Adipocyte (in vitro differentiated cells): ENCODE results near the gene ADSL.

Experiments used
- DNase-seq: peaks from one replicate; pipeline ENCODE4 v3.0.0-alpha.2; 2015; ENCODE audit warnings: low read depth
- H3K27me3 ChIP-seq: replicated peaks from 2 replicates; pipeline ENCODE4 v1.7.0; 2013; ENCODE audit warnings: mild to moderate bottlenecking, low read length, moderate library complexity; ENCODE audit not compliant: control insufficient read depth, insufficient read depth
- H3K36me3 ChIP-seq: 2 replicates; pipeline ENCODE4 v1.7.0; 2013; ENCODE audit warnings: low read length, mild to moderate bottlenecking, moderate library complexity; ENCODE audit not compliant: control insufficient read depth, insufficient read depth, severe bottlenecking
- H3K4me1 ChIP-seq: 2 replicates; pipeline ENCODE4 v1.7.0; 2013; ENCODE audit warnings: mild to moderate bottlenecking, low read length, moderate library complexity; ENCODE audit not compliant: control insufficient read depth, insufficient read depth
- H3K4me3 ChIP-seq: 2 replicates; pipeline ENCODE4 v1.7.0; 2013; ENCODE audit warnings: mild to moderate bottlenecking, low read length, moderate library complexity
- H3K9ac ChIP-seq: 2 replicates; pipeline ENCODE4 v1.7.0; 2013; ENCODE audit warnings: mild to moderate bottlenecking, low read length, moderate library complexity
- H3K9me3 ChIP-seq: 2 replicates; pipeline ENCODE4 v1.7.0; 2013; ENCODE audit warnings: mild to moderate bottlenecking, low read length, moderate library complexity; ENCODE audit not compliant: control insufficient read depth

Gene ADSL

DNA sequence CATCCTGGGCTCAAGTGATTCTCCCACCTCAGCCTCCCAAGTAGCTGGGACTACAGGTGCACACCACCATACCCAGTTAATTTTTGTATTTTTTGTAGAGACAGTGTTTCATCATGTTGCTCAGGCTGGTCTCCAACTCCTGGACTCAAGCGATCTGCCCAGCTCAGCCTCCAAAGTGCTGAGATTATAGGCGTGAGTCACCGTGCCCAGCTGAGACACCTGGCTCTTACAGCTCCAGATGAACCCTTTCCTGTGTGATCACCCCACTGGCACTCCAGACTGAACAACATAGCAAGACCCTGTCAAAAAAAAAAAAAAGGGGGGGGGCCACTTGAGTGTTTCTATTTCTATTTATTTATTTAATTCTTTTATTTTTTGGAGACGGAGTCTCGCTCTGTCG, 1.0 kb upstream of the ADSL start:
- H3K9me3 ChIP-seq = no peaks in the 10 kb centered on the region
- H3K27me3 ChIP-seq = no peaks in the 10 kb centered on the region
- peaks cover 8% of the 10 kb centered on the region for H3K36me3 ChIP-seq
- peaks cover 20% of the 10 kb centered on the region for H3K4me1 ChIP-seq
- H3K4me3 ChIP-seq = peak overlapping the region; percentile 89
- H3K9ac ChIP-seq = peak overlapping the region; percentile 93
- no peak for DNase-seq

DNA sequence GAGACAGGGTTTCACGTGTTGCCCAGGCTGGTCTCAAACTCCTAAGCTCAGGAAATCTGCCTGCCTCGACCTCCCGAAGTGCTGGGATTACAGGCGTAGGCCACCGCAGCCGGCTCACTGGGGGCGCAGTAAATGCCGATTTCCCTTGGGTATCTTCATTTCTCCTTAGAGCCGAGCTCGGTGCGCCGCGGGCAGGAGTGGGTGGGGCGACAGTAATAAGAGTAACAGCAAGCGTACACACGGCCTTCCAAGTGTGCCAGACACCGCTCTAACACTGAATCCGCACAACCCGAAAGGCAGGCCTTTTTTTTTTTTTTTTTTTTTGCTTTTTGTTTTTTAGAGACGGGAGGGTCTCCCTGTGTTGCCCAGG, 500 bp upstream of the ADSL start:
- DNase-seq = peak; percentile 75
- Histone ChIP-seq H3K27me3 (no peaks in the 10 kb centered on the region), H3K4me1 (peaks cover 20% of the 10 kb centered on the region), H3K4me3 (peak overlapping the region; percentile 89), H3K36me3 (peaks cover 14% of the 10 kb centered on the region), H3K9me3 (no peaks in the 10 kb centered on the region), H3K9ac (peak overlapping the region; percentile 93)

DNA sequence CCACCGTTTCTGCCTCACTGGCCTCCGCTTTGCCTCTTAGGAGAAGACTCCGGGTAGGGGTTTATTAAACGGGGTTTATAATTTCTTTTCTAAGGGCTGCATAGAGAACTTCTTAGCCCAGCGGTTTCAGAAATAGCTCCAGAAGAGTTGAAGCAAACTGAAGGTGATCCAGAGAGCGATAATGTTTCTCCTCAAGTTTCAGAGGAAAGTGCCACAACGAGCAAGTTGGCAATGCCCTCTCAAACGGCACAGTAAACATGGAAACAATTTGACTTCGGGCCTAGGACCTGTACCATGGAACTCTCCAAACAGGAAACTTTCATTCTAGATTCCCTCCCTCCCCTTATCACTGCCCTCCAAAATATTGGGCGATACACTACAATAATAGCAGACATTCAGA, 1.0 kb downstream of the ADSL start:
- DNase-seq = no peak
- Histone ChIP-seq H3K36me3 (peaks cover 25% of the 10 kb centered on the region), H3K4me3 (peak overlapping the region; percentile 89), H3K27me3 (no peaks in the 10 kb centered on the region), H3K9me3 (no peaks in the 10 kb centered on the region), H3K4me1 (peaks cover 20% of the 10 kb centered on the region), H3K9ac (peak overlapping the region; percentile 93)

DNA sequence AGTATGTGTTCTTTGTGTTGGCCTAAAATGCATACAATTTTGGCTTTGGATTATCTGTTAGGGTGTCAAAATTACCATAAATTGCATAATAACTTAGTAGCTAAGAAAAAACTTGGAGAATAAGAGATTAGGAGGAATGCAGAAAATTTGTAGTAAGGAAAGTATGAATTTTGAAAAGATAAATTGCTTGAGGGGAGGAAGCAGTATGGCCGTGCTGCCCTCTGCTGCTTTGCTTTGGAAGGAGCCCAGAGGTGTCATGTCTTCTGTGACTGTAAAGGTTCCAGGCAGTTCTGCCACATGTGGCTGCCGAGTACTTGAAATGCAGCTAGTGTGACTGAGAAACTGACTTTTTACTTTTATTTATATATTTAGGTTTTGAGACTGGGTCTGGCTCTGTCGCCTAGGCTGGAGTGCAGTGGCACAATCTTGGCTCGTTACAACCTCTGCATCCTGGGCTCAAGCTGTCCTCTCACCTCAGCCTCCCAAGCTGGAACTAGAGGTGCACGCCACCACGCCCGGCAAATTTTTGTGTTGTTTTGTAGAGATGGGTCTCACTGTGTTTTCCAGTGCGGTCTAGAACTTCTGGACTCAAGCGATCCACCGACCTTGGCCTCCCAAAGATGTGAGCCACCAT, 1.8 kb downstream of the ADSL start:
- Histone ChIP-seq H3K4me1 (peaks cover 20% of the 10 kb centered on the region), H3K27me3 (no peaks in the 10 kb centered on the region), H3K36me3 (peaks cover 34% of the 10 kb centered on the region), H3K9me3 (no peaks in the 10 kb centered on the region), H3K4me3 (peak overlapping the region; percentile 89), H3K9ac (peak overlapping the region; percentile 93)
- DNase-seq = peak; percentile 80

DNA sequence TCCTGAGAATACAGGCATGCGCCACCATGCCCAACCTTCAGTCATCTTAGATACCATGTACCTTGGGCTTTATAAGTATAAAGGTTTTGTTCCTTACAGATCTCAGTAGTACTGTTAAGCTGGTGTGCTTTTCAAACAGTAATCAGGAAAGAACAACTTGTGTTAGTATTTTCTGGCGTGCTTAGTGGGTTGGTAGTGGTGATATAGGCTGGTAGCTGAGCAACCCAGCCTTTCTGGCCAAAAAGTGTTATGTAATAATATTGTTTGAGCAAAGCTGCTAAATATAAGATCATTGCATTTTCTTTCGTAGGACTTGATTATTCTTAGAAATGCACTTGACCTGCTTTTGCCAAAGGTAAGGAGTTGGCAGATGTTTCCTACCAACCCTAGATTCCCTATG, 6.5 kb downstream of the ADSL start:
- Histone ChIP-seq H3K4me3 (no peak overlapping the region), H3K36me3 (peaks cover 63% of the 10 kb centered on the region)
- no peak for DNase-seq

DNA sequence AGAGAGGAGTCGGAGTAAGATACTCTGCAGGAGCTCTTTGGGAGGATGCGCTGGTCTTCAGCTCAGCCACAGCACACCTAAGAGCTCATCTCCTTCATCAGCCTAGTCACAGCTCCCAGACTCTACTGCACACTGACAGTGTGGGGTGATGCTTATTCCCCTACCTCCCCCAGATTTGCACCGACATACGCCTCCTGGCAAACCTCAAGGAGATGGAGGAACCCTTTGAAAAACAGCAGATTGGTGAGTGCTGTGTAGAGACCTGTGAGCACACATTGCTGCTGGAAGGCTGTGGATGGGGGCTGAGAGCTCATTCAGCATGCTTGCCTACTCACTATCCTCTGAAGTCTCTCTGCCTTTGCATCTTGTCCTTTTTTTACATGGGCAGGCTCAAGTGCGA, 14.8 kb downstream of the ADSL start:
- H3K4me3 ChIP-seq = no peak overlapping the region
- no peak for DNase-seq
- H3K27me3 ChIP-seq = no peaks in the 10 kb centered on the region
- no peaks in the 10 kb centered on the region for H3K4me1 ChIP-seq
- H3K9me3 ChIP-seq = no peaks in the 10 kb centered on the region
- H3K9ac ChIP-seq = no peak overlapping the region
- peaks cover 84% of the 10 kb centered on the region for H3K36me3 ChIP-seq

More for the DNA sequence above, 6.5 kb downstream of the ADSL start:
- H3K27me3 ChIP-seq = no peaks in the 10 kb centered on the region
- no peaks in the 10 kb centered on the region for H3K9me3 ChIP-seq
- H3K9ac ChIP-seq = no peak overlapping the region
- H3K4me1 ChIP-seq = peaks cover 12% of the 10 kb centered on the region

DNA sequence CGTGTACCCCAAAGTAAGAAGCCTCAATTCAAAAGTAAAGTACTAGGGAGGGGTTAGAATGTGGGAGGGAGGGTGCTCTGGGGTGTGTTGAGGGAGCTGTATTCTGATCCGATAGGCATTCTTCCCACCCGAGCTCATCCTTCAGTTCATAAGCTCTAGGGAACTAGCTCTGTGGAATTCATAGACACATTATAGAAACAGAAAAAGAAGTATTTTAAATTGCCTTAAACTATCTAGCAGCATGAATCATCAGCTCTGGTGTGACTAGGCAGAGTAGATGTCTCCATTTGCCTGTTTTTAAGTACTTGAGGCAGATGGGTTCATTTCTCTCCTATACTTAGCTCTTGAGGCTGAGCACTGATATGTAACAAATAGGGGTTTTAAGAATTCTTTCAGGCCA, 16.8 kb downstream of the ADSL start:
- H3K9ac ChIP-seq = no peak overlapping the region
- no peaks in the 10 kb centered on the region for H3K27me3 ChIP-seq
- H3K4me3 ChIP-seq = no peak overlapping the region
- no peaks in the 10 kb centered on the region for H3K4me1 ChIP-seq
- peaks cover 96% of the 10 kb centered on the region for H3K36me3 ChIP-seq
- H3K9me3 ChIP-seq = no peaks in the 10 kb centered on the region
- DNase-seq = peak; percentile 50

DNA sequence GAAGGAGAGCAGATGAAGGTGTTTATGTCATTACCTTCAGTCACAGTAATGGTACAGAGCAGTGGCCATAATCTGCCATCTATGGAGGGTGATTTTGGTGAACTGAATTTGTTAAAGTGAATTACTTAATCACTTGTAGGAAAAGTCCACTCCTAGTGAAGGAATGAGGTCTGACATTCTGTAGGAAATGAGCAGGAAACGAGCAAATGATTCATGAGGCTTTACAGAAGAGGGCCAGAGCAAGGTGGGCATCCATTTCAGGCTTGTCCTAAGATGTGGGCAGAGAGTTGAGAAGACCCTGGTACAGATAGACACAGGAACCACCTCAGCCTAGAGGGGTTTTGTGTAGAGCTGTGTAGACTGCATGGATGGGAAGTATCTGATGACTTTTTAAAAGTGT, 18.1 kb downstream of the ADSL start:
- DNase-seq = no peak
- Histone ChIP-seq H3K4me3 (no peak overlapping the region), H3K36me3 (peaks cover 88% of the 10 kb centered on the region), H3K9me3 (no peaks in the 10 kb centered on the region), H3K9ac (no peak overlapping the region), H3K4me1 (no peaks in the 10 kb centered on the region), H3K27me3 (no peaks in the 10 kb centered on the region)

DNA sequence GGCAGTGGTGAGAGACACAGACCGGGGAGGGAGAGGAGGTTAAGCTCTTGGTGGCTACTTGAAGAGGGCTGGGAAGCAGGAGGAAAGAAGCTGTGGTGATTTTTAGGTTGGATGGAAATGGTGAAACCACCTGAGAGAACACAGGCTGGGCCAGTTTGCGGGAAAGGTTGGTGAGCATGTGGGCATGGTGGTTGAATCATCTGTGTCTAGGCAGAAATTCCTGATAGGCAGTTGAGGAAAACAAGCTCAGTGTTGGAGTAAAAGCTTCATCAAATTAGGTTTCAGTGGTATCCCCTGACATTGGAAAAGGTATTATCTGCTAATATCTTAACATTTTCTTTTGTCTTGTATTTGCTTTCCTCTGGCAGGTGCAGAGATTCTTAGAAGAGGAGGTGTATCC, 19.8 kb downstream of the ADSL start:
- Histone ChIP-seq H3K27me3 (no peaks in the 10 kb centered on the region), H3K9me3 (no peaks in the 10 kb centered on the region), H3K4me3 (no peak overlapping the region), H3K36me3 (peaks cover 74% of the 10 kb centered on the region), H3K4me1 (no peaks in the 10 kb centered on the region), H3K9ac (no peak overlapping the region)
- no peak for DNase-seq

DNA sequence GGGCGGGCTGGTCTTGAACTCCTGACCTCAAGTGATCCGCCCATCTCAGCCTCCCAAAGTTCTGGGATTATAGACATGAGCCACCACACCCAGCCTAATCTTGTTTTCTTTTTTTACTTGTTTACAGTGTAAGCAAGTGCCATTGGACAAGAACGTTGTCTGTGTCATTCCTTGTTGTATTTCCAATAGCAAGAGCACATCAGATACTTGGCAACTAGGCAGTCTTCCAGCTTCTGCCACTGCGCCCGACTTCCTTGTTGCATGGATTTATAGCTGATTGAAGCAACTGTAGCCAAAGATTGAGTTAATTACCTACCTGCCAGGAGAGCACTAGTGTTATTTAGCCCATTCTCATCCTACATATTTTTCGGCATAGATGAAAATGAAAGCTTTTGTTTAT, 21.0 kb downstream of the ADSL start:
- Histone ChIP-seq H3K36me3 (peaks cover 61% of the 10 kb centered on the region), H3K4me1 (peaks cover 3% of the 10 kb centered on the region), H3K4me3 (no peak overlapping the region), H3K9ac (no peak overlapping the region), H3K27me3 (no peaks in the 10 kb centered on the region), H3K9me3 (no peaks in the 10 kb centered on the region)
- DNase-seq = no peak

DNA sequence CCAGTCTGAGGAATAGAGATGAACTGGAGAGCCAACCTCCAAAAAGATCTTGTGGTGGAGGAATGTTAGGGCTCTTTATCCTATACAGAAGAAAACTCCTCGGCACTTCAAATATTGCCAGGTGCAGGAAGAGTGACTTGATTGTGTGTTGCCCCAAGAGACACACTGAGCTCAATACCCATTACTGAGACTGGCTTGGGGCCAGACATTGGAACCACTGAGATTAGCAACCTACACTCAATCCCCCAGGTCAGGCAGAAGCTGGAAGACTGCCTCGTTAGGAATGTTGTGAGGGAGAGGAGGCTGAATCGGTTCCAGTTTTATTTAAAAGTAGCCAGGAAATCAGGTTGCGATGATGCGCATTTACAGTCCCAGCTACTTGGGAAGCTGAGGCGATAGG, 21.7 kb downstream of the ADSL start:
- Histone ChIP-seq H3K4me1 (peaks cover 3% of the 10 kb centered on the region), H3K27me3 (no peaks in the 10 kb centered on the region), H3K9me3 (no peaks in the 10 kb centered on the region), H3K4me3 (no peak overlapping the region), H3K9ac (no peak overlapping the region), H3K36me3 (peaks cover 55% of the 10 kb centered on the region)
- no peak for DNase-seq

DNA sequence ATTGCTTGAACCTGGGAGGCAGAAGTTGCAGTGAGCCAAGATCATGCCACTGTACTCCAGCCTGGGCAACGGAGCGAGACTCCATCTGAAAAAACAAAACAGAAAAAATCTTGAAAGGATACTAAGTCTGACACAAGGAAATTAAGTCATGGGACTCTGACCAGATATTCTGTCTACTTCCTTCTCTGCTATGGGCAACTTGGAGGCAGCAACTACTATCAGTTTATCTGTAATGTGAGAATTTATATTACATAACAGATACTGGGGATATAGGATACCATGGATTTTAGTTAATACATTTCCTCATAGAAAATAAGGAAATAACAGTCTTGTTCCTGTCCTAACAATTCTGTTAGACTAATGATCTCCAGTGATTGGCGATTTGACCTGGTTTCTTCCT, 22.5 kb downstream of the ADSL start:
- Histone ChIP-seq H3K9me3 (no peaks in the 10 kb centered on the region), H3K4me1 (peaks cover 3% of the 10 kb centered on the region), H3K36me3 (peaks cover 50% of the 10 kb centered on the region), H3K4me3 (no peak overlapping the region), H3K9ac (no peak overlapping the region), H3K27me3 (no peaks in the 10 kb centered on the region)
- no peak for DNase-seq
